ENCODE data around the gene MDFI.
A peak's percentile ranks its signal among the peaks of the same experiment; 100 is the strongest.

Gene MDFI

DNA sequence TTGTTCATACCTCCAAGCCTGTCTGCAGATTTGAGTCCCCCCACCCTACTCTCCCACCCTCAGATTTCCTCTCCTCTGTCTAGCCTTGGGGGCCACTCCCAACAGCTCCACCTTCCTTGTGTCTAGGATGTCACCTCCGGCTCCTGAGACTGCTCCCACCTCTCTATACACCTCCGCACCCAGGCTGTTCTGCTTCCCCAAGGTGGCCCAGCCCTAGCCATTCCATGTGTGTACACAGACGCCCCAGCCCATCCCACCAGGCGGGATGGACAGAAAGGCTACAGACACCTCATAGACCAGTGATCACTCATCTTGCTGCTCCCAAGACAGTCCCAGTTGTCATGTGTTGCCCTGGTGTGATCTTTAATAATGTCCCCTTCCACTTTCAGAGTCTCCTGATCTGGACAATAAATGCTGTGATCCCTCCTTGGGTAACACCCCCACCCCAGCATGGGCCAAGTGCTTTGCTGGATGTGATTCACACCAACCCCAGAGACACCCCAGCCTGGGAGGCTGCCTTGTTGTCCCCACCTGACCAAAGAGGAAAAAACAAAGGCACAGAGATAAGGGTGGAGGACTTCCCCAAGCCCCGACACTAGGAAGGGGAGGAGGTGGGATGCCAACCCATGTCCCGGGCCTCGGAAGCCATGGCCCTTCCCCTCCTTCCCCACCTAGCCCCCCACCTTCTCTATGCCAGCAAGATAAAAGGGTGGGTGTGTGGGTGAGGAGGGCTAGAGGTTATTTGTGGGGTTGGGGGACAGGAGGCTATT lies 36.1 kb downstream of the MDFI start:
- DNase-seq = no peak

DNA sequence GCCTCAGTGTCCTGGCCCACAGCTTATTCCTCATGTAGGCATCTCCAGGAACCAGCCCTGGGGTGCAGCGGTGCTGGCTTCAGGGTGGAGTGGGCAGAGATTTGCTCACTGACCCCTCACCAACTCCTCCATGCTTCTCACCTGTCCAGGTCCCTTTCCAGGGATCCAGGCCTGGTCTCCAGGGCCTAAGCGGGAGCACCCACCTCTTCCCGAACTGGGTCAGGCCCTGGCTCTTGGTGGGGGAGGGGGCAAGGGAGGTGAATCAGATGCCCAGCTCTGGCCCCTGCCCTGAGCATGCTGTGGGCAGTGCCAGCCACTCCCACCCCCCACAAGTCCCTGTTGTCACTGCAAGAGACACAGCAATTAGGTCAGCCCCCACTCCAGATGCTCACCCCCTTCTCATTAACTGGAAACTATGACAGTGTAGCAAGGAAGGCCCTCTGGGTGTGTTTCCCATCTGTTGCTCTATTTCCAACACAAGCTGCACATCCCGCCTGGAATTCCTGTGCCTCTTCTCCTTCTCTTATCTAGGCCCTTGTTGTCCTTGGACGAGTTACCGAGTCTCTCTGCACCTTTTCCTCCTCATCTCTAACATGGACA lies 37.0 kb downstream of the MDFI start:
- DNase-seq = no peak

GRCh38 chr6:41675992-41676391 lies 37.7 kb downstream of the MDFI start:
- no peak for DNase-seq

- DNase-seq = no peak
These were observed 38.2 kb downstream of the MDFI start for GRCh38 chr6:41676431-41676830.

DNA sequence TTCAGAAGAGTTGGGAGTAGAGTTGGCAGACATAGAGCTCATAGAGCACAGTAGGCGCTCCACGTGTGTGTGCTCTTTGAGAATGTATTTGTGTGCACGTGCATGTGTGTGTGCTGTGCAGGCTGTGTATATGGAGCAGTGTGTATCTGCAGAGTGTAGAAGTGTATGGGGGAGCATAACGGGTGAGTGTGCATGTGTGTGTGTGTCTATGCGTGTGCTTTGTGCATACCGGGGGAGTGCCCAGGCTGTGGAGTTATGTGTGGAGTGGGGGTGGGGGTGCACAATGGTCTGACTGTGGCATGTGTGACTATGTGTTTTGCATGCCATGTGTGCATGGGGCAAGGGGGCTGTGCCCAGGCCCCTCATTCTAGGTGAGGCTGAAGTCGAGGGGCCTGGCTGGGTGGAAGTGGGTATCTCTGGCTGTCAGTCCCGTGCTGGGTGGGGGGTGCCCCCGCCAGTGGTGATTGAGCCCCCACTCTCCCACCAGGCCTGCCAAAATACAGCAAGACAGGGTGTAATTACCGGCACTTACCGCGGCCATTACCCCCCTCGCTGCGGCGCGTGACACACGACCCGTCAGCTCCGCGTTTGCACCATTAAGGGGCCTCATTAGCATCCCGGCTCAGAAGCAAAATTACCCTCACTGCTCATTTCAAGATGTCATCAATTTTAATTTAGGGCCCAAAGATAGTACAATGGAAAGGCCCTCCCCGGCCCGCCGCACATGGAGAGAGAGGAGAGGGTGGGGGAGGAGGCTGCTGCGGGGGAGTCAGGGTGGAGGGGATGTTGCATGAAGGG lies 39.1 kb downstream of the MDFI start:
- DNase-seq = no peak

GRCh38 chr6:41678511-41679084 lies 40.3 kb downstream of the MDFI start:
- DNase-seq = no peak

- DNase-seq = no peak
These were observed 41.4 kb downstream of the MDFI start for GRCh38 chr6:41679696-41680095.

- no peak for DNase-seq
These were observed 42.1 kb downstream of the MDFI start for GRCh38 chr6:41680182-41680965.

DNA sequence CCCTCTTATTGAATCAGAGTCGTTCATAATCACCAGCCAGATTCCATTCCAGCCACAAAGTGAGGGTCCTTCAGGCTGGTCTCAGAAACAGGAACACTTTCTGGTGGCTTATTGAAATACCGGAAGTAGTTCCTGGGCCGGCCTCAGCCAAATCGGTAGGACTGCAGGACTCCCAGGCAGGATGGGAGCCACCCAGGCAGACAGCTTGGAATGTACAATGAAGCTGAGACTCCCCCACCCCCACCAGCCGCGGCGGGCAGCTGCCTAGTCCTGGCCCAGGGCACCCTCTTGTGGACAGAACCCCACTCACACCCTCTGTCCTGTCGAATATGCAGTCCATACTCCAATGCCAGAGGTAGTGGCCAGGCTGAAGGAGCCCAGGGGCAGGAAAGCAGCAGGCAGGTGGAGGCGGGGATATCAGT lies 43.8 kb downstream of the MDFI start:
- peak; percentile 64 to 74 for DNase-seq

GRCh38 chr6:41682497-41683272 lies 44.4 kb downstream of the MDFI start:
- no peak for DNase-seq

GRCh38 chr6:41683273-41683522 lies 44.9 kb downstream of the MDFI start:
- no peak for DNase-seq

DNA sequence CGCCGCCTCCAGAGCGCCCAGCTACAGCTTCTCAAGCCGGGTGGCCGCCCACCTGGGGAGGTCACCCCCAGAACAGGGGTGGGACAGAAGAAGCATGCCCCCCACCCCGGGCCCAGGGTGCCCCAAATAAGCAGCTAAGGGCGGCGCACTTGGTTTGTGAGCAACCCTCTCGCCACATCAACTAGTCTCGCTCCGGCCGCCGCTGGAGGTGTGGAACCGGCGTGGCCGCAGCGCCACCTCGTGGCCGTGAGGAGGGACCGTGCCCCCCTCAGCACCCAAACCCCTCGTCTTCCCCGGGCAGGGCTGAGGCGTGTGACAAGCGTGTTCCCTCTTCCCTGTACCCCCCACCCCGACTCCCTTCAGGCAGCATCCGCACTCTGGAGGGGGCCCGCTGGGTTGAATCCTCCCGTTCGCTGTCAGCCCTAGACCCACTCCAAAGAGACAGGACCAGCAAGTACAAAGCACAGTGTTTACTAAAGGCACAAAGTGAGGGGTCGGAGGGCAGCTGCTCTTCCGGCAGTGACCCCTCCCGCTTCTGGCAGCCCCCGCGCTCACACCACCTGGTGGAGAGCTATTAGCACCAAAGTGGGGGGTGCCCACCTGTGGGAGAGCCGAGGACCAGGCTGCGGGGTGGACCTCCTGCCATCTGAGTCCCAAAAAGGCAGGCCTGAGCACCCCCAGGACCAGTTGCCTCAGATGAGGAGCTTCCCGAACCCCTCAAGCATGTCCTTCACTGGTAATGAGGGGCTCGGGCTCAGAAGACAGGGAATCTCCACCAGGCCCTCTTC lies 45.4 kb downstream of the MDFI start:
- peak; percentile 73 to 79 for DNase-seq

- DNase-seq = no peak
These were observed 46.3 kb downstream of the MDFI start for GRCh38 chr6:41684311-41685180.

DNA sequence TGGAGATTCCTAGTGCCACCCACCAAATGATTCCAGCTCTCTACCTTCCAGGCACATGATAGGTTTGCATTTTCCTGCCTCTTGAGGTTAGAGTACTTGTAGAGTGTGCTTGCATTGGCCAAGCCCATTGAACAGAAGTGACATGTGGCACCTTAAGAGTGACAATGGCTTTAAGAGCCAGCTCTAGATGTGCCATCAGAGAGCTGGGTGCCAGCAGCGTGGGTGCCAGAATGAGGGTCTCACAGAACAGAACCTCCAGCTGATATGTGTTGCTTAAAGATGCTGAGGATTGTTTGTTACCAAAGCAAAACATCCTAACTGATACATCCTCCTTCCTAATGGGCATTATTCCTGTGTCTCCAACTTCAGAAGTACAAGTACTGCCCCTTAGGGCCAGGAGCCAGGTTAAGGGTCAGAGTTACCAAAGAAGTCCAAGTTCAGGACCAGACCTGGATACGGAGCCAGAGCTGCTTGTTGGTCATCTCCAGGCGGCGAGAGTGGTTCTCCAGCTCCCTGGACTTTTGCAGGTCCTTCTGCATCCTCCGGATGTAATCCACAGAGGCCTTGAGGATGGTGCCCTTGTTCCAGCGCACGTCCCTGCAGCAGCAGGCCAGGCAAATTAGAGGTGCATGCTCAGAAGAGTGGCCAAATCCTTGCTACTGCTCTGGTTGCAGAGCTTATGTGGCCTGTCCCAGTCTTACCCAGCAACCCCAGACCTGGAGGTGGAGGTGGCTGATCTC lies 47.5 kb downstream of the MDFI start:
- DNase-seq = no peak

GRCh38 chr6:41687501-41688175 lies 49.4 kb downstream of the MDFI start:
- DNase-seq = no peak

GRCh38 chr6:41688256-41688965 lies 50.1 kb downstream of the MDFI start:
- no peak for DNase-seq

- DNase-seq = no peak
These were observed 51.1 kb downstream of the MDFI start for GRCh38 chr6:41689171-41690008.

All from CD4-positive, alpha-beta T cell treated with Interleukin-1 beta for 1 hour (primary cell).